Liver (tissue), 9 donors: ENCODE measurements around the gene NNT. TPM values are rescaled to one million over a fixed set of nuclear protein-coding genes. Genes with fewer than 3 reads are reported as not detected.

Source experiments
- DNase-seq: peaks from one replicate; pipeline ENCODE4 v3.0.0-alpha.2; 2017; ENCODE audit warnings: low spot score
- H3K27ac ChIP-seq, 2 donors: one replicate each; pipeline ENCODE4 v1.7.0; 2013; ENCODE audit warnings: inconsistent platforms in 2 of 2, low read length in 2 of 2, control low read depth in 1 of 2, low read depth in 1 of 2, mild to moderate bottlenecking in 1 of 2
- H3K27me3 ChIP-seq, 4 donors: one replicate each; pipeline versions ENCODE4 v1.6.1 to v1.7.0; 2013; ENCODE audit warnings: low read length in 3 of 4, inconsistent platforms in 1 of 4, mild to moderate bottlenecking in 1 of 4, moderate library complexity in 1 of 4; ENCODE audit not compliant: control insufficient read depth in 4 of 4, insufficient read depth in 4 of 4
- H3K36me3 ChIP-seq, 4 donors: one replicate each; pipeline versions ENCODE4 v1.6.1 to v1.7.0; 2013; ENCODE audit warnings: low read length in 3 of 4, mild to moderate bottlenecking in 3 of 4, low read depth in 1 of 4, moderate library complexity in 1 of 4; ENCODE audit not compliant: control insufficient read depth in 4 of 4, insufficient read depth in 3 of 4
- H3K4me1 ChIP-seq, 4 donors: one replicate each; pipeline versions ENCODE4 v1.6.1 to v1.7.0; 2013; ENCODE audit warnings: low read length in 3 of 4, mild to moderate bottlenecking in 3 of 4, moderate library complexity in 1 of 4; ENCODE audit not compliant: control insufficient read depth in 4 of 4, insufficient read depth in 4 of 4
- H3K4me3 ChIP-seq, 3 donors: one replicate each; pipeline versions ENCODE4 v1.6.1 to v1.7.0; 2013; ENCODE audit warnings: low read length in 3 of 3, control low read depth in 1 of 3, low read depth in 1 of 3, mild to moderate bottlenecking in 1 of 3
- H3K9ac ChIP-seq, 2 donors: one replicate each; pipeline ENCODE4 v1.7.0; 2013; ENCODE audit warnings: low read length in 2 of 2, mild to moderate bottlenecking in 2 of 2, moderate library complexity in 2 of 2, control low read depth in 1 of 2, low read depth in 1 of 2
- H3K9me3 ChIP-seq, 4 donors: one replicate each; pipeline versions ENCODE4 v1.6.1 to v1.7.0; 2013; ENCODE audit warnings: low read length in 3 of 4; ENCODE audit not compliant: control insufficient read depth in 4 of 4
- ATF3 ChIP-seq: IDR thresholded peaks from 2 replicates; pipeline ENCODE4 v1.6.1; 2016; ENCODE audit warnings: antibody characterized with exemption
- EGR1 ChIP-seq, 2 donors: IDR thresholded peaks; 2 replicates each; pipeline ENCODE4 v1.6.1; 2016 to 2018; ENCODE audit warnings: antibody characterized with exemption in 2 of 2, low read depth in 2 of 2
- FOXA1 ChIP-seq: IDR thresholded peaks from 2 replicates; pipeline ENCODE4 v1.6.1; 2016; ENCODE audit warnings: antibody characterized with exemption
- FOXA2 ChIP-seq: IDR thresholded peaks from 2 replicates; pipeline ENCODE4 v1.6.1; 2016; ENCODE audit warnings: antibody characterized with exemption
- GABPA ChIP-seq, 2 donors: IDR thresholded peaks in 1 of 2; conservative IDR thresholded peaks in 1 of 2; 2 replicates each; pipeline ENCODE4 v1.6.1; 2016; ENCODE audit warnings: antibody characterized with exemption in 2 of 2, mild to moderate bottlenecking in 1 of 2, moderate library complexity in 1 of 2
- HNF4A ChIP-seq, 2 donors: conservative IDR thresholded peaks; 2 replicates each; pipeline ENCODE4 v1.6.1; 2016; ENCODE audit warnings: antibody characterized with exemption in 2 of 2, mild to moderate bottlenecking in 2 of 2
- HNF4G ChIP-seq: IDR thresholded peaks from 2 replicates; pipeline ENCODE4 v1.6.1; 2016; ENCODE audit warnings: antibody characterized with exemption
- JUND ChIP-seq, 2 donors: IDR thresholded peaks; 2 replicates each; pipeline ENCODE4 v1.6.1; 2016; ENCODE audit warnings: antibody characterized with exemption in 2 of 2
- NR2F2 ChIP-seq: IDR thresholded peaks from 2 replicates; pipeline ENCODE4 v1.6.1; 2016; ENCODE audit warnings: antibody characterized with exemption
- RAD21 ChIP-seq, 2 donors: IDR thresholded peaks; 2 replicates each; pipeline ENCODE4 v1.6.1; 2016; ENCODE audit warnings: antibody characterized with exemption in 2 of 2, mild to moderate bottlenecking in 2 of 2
- REST ChIP-seq: IDR thresholded peaks from 2 replicates; pipeline ENCODE4 v1.6.1; 2016; ENCODE audit warnings: antibody characterized with exemption, mild to moderate bottlenecking
- RXRA ChIP-seq, 2 donors: IDR thresholded peaks; 2 replicates each; pipeline ENCODE4 v1.6.1; 2017 to 2018; ENCODE audit warnings: antibody characterized with exemption in 2 of 2, mild to moderate bottlenecking in 1 of 2
- SP1 ChIP-seq: IDR thresholded peaks from 2 replicates; pipeline ENCODE4 v1.6.1; 2018; ENCODE audit warnings: antibody characterized with exemption, mild to moderate bottlenecking
- TAF1 ChIP-seq: conservative IDR thresholded peaks from 2 replicates; pipeline ENCODE4 v1.6.1; 2016; ENCODE audit warnings: antibody characterized with exemption, mild to moderate bottlenecking
- YY1 ChIP-seq: IDR thresholded peaks from 2 replicates; pipeline ENCODE4 v1.6.1; 2016; ENCODE audit warnings: antibody characterized with exemption, mild to moderate bottlenecking
- WGBS: extraction: QIAGEN DNeasy Blood & Tissue Kit; methylation state at CpG from one replicate; pipeline ENCODE4 v1.1.7; 2013; 5-methylcytosine and 5-hydroxymethylcytosine counted together
- polyA plus RNA-seq, 2 donors: library from polyadenylated mRNA; stranded (reverse) in 1 of 2; unstranded in 1 of 2; fragments of 200-250 nt in 1 of 2; fragments of >200 nt in 1 of 2; fragmentation: Nextera tagmentation in 1 of 2; extraction: Ambion mirVana in 1 of 2; gene quantifications; one replicate each; pipeline versions ENCODE4 v1.2.1 to v1.2.3, GENCODE V29; 2013 to 2015
- total RNA-seq, 2 donors: library from RNA; depleted of rRNA; stranded (reverse); fragments of >200 nt; gene quantifications; one replicate each; pipeline ENCODE4 v1.2.3, GENCODE V29; 2014
- TF ChIP-seq, protein P1 (sequence below): fragments of 150-350 bp; IDR thresholded peaks from 2 replicates; pipeline ENCODE4 v1.5.1; 2017; ENCODE audit warnings: improper control_type of control experiment, low read depth, low read length; ENCODE audit not compliant: missing input control
- TF ChIP-seq, protein P2 (sequence below): IDR thresholded peaks from 2 replicates; pipeline ENCODE4 v1.6.1; 2016; ENCODE audit warnings: antibody characterized with exemption
- TF ChIP-seq, protein P3 (sequence below): IDR thresholded peaks from 2 replicates; pipeline ENCODE4 v1.6.1; 2016; ENCODE audit warnings: antibody characterized with exemption
- donor health status: healthy.
- donor health status: healthy.
- donor health status: healthy.
- donor health status: healthy.
- donor health status: healthy.

NNT gene
- total and polyA plus RNA-seq, 4 donors: 45.4 to 154 (median 89.2) TPM

- H3K9ac ChIP-seq: no peak overlapping the region
- peaks cover 0 to 10% (median 0%) of the 10 kb centered on the region in 4 donors for H3K4me1 ChIP-seq
- no peaks in the 10 kb centered on the region for H3K27me3 ChIP-seq
- WGBS: 93% methylated on average over 3 of the region's 3 CpGs
- peaks cover 0 to 16% (median 2%) of the 10 kb centered on the region in 4 donors for H3K36me3 ChIP-seq
- no peak overlapping the region for H3K4me3 ChIP-seq
- H3K9me3 ChIP-seq: no peaks in the 10 kb centered on the region
- H3K27ac ChIP-seq: no peak overlapping the region
- DNase-seq: no peak
- TF ChIP-seq, protein P1, sequence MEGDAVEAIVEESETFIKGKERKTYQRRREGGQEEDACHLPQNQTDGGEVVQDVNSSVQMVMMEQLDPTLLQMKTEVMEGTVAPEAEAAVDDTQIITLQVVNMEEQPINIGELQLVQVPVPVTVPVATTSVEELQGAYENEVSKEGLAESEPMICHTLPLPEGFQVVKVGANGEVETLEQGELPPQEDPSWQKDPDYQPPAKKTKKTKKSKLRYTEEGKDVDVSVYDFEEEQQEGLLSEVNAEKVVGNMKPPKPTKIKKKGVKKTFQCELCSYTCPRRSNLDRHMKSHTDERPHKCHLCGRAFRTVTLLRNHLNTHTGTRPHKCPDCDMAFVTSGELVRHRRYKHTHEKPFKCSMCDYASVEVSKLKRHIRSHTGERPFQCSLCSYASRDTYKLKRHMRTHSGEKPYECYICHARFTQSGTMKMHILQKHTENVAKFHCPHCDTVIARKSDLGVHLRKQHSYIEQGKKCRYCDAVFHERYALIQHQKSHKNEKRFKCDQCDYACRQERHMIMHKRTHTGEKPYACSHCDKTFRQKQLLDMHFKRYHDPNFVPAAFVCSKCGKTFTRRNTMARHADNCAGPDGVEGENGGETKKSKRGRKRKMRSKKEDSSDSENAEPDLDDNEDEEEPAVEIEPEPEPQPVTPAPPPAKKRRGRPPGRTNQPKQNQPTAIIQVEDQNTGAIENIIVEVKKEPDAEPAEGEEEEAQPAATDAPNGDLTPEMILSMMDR: no peak
- no peak for TF ChIP-seq HNF4A (conservative IDR thresholded peaks at IDR 0.05)
- no peak for TF ChIP-seq EGR1 (IDR thresholded peaks at IDR 0.05; ENCODE audit: low read depth in 2 of 2)
- no peak for TF ChIP-seq RAD21 (IDR thresholded peaks at IDR 0.05)
- TF ChIP-seq SP1: no peak
- no peak for TF ChIP-seq ATF3
- TF ChIP-seq TAF1: no peak
- no peak for TF ChIP-seq NR2F2
- no peak for TF ChIP-seq HNF4G
- TF ChIP-seq, protein P2, sequence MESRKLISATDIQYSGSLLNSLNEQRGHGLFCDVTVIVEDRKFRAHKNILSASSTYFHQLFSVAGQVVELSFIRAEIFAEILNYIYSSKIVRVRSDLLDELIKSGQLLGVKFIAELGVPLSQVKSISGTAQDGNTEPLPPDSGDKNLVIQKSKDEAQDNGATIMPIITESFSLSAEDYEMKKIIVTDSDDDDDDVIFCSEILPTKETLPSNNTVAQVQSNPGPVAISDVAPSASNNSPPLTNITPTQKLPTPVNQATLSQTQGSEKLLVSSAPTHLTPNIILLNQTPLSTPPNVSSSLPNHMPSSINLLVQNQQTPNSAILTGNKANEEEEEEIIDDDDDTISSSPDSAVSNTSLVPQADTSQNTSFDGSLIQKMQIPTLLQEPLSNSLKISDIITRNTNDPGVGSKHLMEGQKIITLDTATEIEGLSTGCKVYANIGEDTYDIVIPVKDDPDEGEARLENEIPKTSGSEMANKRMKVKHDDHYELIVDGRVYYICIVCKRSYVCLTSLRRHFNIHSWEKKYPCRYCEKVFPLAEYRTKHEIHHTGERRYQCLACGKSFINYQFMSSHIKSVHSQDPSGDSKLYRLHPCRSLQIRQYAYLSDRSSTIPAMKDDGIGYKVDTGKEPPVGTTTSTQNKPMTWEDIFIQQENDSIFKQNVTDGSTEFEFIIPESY: no peak
- TF ChIP-seq RXRA (IDR thresholded peaks at IDR 0.05): no peak
- TF ChIP-seq GABPA (IDR thresholded peaks at IDR 0.05 in 1 of 2, conservative IDR thresholded peaks at IDR 0.05 in 1 of 2): no peak
- no peak for TF ChIP-seq JUND (IDR thresholded peaks at IDR 0.05)
- TF ChIP-seq FOXA2: no peak
- no peak for TF ChIP-seq REST
- TF ChIP-seq, protein P3, sequence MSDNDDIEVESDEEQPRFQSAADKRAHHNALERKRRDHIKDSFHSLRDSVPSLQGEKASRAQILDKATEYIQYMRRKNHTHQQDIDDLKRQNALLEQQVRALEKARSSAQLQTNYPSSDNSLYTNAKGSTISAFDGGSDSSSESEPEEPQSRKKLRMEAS: no peak
- no peak for TF ChIP-seq FOXA1
- no peak for TF ChIP-seq YY1
These were observed 84.3 kb downstream of the NNT start for GRCh38 chr5:43687275-43687674.
